OCI-LY3 (cell line): ENCODE measurements around the gene RPS4Y1.

ENCODE experiments used
- H2AFZ ChIP-seq: fragments of 200-600, 300-600 bp; shearing (Covaris generic); 2 replicates; pipeline ENCODE4 v1.6.0; 2014; ENCODE audit warnings: antibody characterized with exemption, low read depth, low read length
- H3K27ac ChIP-seq: fragments of 200-600, 300-600 bp; sonication (generic); 2 replicates; pipeline ENCODE4 v1.5.1; 2014; ENCODE audit warnings: mild to moderate bottlenecking, low read length, moderate library complexity, mixed read lengths
- H3K27me3 ChIP-seq: fragments of 200-600, 300-600 bp; sonication (generic); 2 replicates; pipeline ENCODE4 v1.6.1; 2014; ENCODE audit warnings: low read depth, low read length, mixed read lengths
- H3K36me3 ChIP-seq: fragments of 200-600, 300-600 bp; sonication (generic); replicated peaks from 2 replicates; pipeline ENCODE3; 2014; ENCODE audit warnings: low read depth, low read length, mixed read lengths
- H3K4me1 ChIP-seq: fragments of 300-600, 200-600 bp; sonication (generic); 2 replicates; pipeline ENCODE4 v1.6.1; 2014; ENCODE audit warnings: low read length, mixed read lengths
- H3K4me2 ChIP-seq: fragments of 200-600, 300-600 bp; sonication (generic); 2 replicates; pipeline ENCODE4 v1.6.1; 2014; ENCODE audit warnings: low read length, mixed read lengths
- H3K4me3 ChIP-seq: fragments of 300-600, 200-600 bp; sonication (generic); 2 replicates; pipeline ENCODE4 v1.5.1; 2014; ENCODE audit warnings: antibody characterized with exemption, mild to moderate bottlenecking, low read length, moderate library complexity
- H3K79me2 ChIP-seq: fragments of 300-600, 200-600 bp; shearing (Covaris generic); 2 replicates; pipeline ENCODE4 v1.6.1; 2014; ENCODE audit warnings: mild to moderate bottlenecking, low read length, mixed read lengths
- H3K9ac ChIP-seq: fragments of 300-600, 200-600 bp; shearing (Covaris generic); 2 replicates; pipeline ENCODE4 v1.6.0; 2014; ENCODE audit warnings: mild to moderate bottlenecking, low read length, moderate library complexity
- H3K9me3 ChIP-seq: fragments of 200-600, 300-600 bp; shearing (Covaris generic); 2 replicates; pipeline ENCODE4 v1.6.1; 2014; ENCODE audit warnings: low read length, mixed read lengths; ENCODE audit not compliant: insufficient read depth
- H4K20me1 ChIP-seq: fragments of 200-600, 300-600 bp; sonication (generic); 2 replicates; pipeline ENCODE4 v1.6.1; 2016; ENCODE audit warnings: low read length, mixed read lengths; ENCODE audit not compliant: insufficient read depth
- EZH2phosphoT487 ChIP-seq: fragments of 200-600 bp; shearing (Covaris generic); IDR thresholded peaks from 2 replicates; pipeline ENCODE4 v1.6.1; 2018; ENCODE audit warnings: antibody characterized with exemption, mixed run types, low read depth
- TF ChIP-seq, protein P1 (sequence below): fragments of 200-600, 300-600 bp; sonication (generic); IDR thresholded peaks from 2 replicates; pipeline ENCODE4 v1.5.1; 2014; ENCODE audit warnings: antibody characterized with exemption, low read length, low read depth

The RPS4Y1 gene

DNA sequence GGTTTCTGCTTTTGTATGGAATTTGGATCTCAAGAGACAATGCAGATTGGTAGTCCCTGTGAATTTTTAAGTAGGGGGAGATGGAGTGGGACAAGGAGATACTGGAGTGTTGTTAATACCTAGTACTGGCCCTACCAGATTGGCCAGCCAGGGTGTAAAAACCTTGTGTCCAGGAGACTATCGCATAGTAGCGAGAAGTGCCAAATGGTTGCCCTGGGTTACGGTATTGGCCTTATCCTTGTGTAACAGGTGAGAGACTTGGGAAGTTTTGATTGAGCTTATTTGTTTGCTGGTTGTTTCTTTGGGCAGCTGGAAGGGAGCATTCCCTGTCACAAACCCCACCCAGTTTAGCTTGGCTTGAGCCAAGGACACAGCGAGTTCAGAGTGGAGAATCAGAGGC lies 5.4 kb downstream of the RPS4Y1 start:
- Histone ChIP-seq H3K4me2 (no peak overlapping the region), H4K20me1 (peaks cover 21% of the 10 kb centered on the region), H3K9ac (no peak overlapping the region), H3K9me3 (no peaks in the 10 kb centered on the region), H2AFZ (no peak overlapping the region), H3K79me2 (peaks cover 97% of the 10 kb centered on the region), H3K36me3 (peaks cover 70% of the 10 kb centered on the region), H3K4me1 (peaks cover 8% of the 10 kb centered on the region), H3K27ac (no peak overlapping the region), H3K4me3 (no peak overlapping the region), H3K27me3 (no peaks in the 10 kb centered on the region)
- no peak for TF ChIP-seq EZH2phosphoT487
- TF ChIP-seq, protein P1, sequence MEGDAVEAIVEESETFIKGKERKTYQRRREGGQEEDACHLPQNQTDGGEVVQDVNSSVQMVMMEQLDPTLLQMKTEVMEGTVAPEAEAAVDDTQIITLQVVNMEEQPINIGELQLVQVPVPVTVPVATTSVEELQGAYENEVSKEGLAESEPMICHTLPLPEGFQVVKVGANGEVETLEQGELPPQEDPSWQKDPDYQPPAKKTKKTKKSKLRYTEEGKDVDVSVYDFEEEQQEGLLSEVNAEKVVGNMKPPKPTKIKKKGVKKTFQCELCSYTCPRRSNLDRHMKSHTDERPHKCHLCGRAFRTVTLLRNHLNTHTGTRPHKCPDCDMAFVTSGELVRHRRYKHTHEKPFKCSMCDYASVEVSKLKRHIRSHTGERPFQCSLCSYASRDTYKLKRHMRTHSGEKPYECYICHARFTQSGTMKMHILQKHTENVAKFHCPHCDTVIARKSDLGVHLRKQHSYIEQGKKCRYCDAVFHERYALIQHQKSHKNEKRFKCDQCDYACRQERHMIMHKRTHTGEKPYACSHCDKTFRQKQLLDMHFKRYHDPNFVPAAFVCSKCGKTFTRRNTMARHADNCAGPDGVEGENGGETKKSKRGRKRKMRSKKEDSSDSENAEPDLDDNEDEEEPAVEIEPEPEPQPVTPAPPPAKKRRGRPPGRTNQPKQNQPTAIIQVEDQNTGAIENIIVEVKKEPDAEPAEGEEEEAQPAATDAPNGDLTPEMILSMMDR, result no peak

DNA sequence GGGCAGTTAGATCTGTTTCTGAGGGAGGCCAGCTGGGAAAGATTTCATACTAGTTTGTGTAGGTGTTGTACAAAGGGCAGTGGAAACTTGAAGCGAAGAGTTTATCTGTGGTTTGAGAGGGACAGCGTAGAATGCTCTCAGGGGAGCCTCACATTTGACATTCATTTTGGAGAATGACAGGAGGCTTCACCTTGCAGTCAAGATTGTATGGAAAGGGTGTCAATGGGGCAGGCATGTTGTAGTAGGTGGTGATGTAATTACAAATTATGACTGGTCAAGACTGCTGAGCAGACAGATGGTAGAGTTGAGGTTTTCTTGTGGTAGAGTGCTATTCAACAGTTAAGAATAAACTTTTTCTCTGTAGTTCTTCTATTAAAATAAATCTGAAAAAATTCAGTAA lies 7.0 kb downstream of the RPS4Y1 start:
- Histone ChIP-seq H3K4me1 (no peaks in the 10 kb centered on the region), H3K4me3 (no peak overlapping the region), H2AFZ (no peak overlapping the region), H4K20me1 (peaks cover 31% of the 10 kb centered on the region), H3K9me3 (no peaks in the 10 kb centered on the region), H3K79me2 (peaks cover 97% of the 10 kb centered on the region), H3K4me2 (no peak overlapping the region), H3K36me3 (peaks cover 77% of the 10 kb centered on the region), H3K27me3 (no peaks in the 10 kb centered on the region), H3K27ac (no peak overlapping the region), H3K9ac (no peak overlapping the region)
- TF ChIP-seq, protein P1, result no peak
- no peak for TF ChIP-seq EZH2phosphoT487

DNA sequence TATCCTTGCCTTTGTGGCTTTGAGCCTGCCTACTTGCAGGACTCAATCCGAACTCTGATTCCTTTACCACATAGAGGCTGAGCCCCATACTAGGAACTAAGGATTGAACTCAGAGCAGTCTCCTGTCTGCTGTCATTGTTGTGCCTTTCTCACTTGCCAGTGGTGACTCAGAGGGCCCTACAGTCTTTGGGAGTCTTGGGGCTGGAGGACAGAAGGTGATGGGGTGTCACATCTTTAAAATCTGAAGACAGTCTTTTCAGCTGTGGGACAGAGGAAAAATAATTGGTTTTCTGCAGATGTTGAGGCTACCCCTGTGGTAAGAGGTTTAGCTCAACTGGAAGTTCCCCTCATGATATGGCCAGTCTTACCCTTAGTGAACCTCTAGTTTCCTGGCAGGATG lies 8.0 kb downstream of the RPS4Y1 start:
- H3K4me2 ChIP-seq, result no peak overlapping the region
- H4K20me1 ChIP-seq, result peaks cover 31% of the 10 kb centered on the region
- H3K27ac ChIP-seq, result no peak overlapping the region
- peaks cover 95% of the 10 kb centered on the region for H3K79me2 ChIP-seq
- H3K36me3 ChIP-seq, result peaks cover 69% of the 10 kb centered on the region
- H3K27me3 ChIP-seq, result no peaks in the 10 kb centered on the region
- H3K9ac ChIP-seq, result no peak overlapping the region
- no peak overlapping the region for H2AFZ ChIP-seq
- TF ChIP-seq, protein P1, result no peak
- TF ChIP-seq EZH2phosphoT487, result no peak
- H3K4me1 ChIP-seq, result no peaks in the 10 kb centered on the region
- H3K4me3 ChIP-seq, result no peak overlapping the region
- H3K9me3 ChIP-seq, result no peaks in the 10 kb centered on the region

DNA sequence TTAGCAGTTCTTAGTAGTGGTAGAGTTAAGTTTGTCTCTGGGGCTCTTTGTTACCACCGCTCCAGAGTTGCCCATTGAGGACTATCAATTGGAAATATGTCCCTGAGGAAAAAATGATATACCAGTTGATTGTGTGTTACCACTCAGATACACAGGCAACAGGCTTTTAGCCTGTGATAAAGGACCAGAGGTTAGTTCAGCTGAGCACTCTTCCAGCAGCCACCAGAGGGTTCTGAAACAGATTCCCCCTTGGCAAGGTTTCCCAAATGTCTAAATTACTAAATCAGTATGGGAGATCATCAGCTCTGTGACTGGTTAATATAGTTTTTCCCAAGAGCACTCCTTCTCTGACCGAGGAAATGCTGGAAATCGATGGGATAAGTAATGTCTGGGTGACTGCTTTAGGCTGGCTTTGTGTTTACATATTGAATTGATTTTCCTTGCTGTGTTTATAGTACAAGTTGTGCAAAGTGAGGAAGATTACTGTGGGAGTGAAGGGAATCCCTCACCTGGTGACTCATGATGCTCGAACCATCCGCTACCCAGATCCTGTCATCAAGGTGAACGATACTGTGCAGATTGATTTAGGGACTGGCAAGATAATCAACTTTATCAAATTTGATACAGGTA lies 12.9 kb downstream of the RPS4Y1 start:
- Histone ChIP-seq H3K9me3 (no peaks in the 10 kb centered on the region), H3K27ac (no peak overlapping the region), H3K4me1 (no peaks in the 10 kb centered on the region), H4K20me1 (peaks cover 35% of the 10 kb centered on the region), H3K9ac (no peak overlapping the region), H2AFZ (no peak overlapping the region), H3K27me3 (no peaks in the 10 kb centered on the region), H3K79me2 (peaks cover 95% of the 10 kb centered on the region), H3K36me3 (peaks cover 52% of the 10 kb centered on the region), H3K4me2 (no peak overlapping the region), H3K4me3 (no peak overlapping the region)
- TF ChIP-seq, protein P1, result no peak
- TF ChIP-seq EZH2phosphoT487, result no peak
